Middle frontal gyrus (tissue), 1 donor: Measurements from ENCODE around the gene SLC22A1.
"Not testable (repeated sequence)": the region's sequence is repeated elsewhere in the genome, so short reads cannot be mapped to it uniquely, and the experiment has no call there.

Experiments
- DNase-seq: peaks from one replicate; pipeline ENCODE4 v3.0.0-alpha.2; 2015; ENCODE audit warnings: low spot score; ENCODE audit errors: extremely low spot score

Gene SLC22A1

GRCh38 chr6:160093061-160093460 is 28.6 kb upstream of the SLC22A1 start:
- DNase-seq, result no peak

GRCh38 chr6:160093946-160094345 is 27.7 kb upstream of the SLC22A1 start:
- no peak for DNase-seq

- DNase-seq, result no peak
These were observed 26.3 kb upstream of the SLC22A1 start for GRCh38 chr6:160095146-160095845.

GRCh38 chr6:160101277-160102205 is 20.1 kb upstream of the SLC22A1 start:
- no peak for DNase-seq

GRCh38 chr6:160102399-160102798 is 19.2 kb upstream of the SLC22A1 start:
- DNase-seq, result no peak

- DNase-seq, result no peak
These were observed 18.4 kb upstream of the SLC22A1 start for GRCh38 chr6:160102956-160103824.

GRCh38 chr6:160103825-160104100 is 17.9 kb upstream of the SLC22A1 start:
- DNase-seq, result no peak

- DNase-seq, result no peak
These were observed 16.6 kb upstream of the SLC22A1 start for GRCh38 chr6:160104821-160105517.

GRCh38 chr6:160106010-160106409 is 15.6 kb upstream of the SLC22A1 start:
- no peak for DNase-seq

- no peak for DNase-seq
These were observed 14.9 kb upstream of the SLC22A1 start for GRCh38 chr6:160106701-160107100.

GRCh38 chr6:160108077-160108476 is 13.5 kb upstream of the SLC22A1 start:
- DNase-seq, result no peak

GRCh38 chr6:160110586-160111123 is 11.0 kb upstream of the SLC22A1 start:
- no peak for DNase-seq

GRCh38 chr6:160111806-160112205 is 9.8 kb upstream of the SLC22A1 start:
- DNase-seq, result no peak

- no peak for DNase-seq
These were observed 8.9 kb upstream of the SLC22A1 start for GRCh38 chr6:160112628-160113299.

GRCh38 chr6:160114536-160114935 is 7.1 kb upstream of the SLC22A1 start:
- DNase-seq, result not testable (repeated sequence)

GRCh38 chr6:160115421-160115820 is 6.2 kb upstream of the SLC22A1 start:
- no peak for DNase-seq

- DNase-seq, result no peak
These were observed 5.2 kb upstream of the SLC22A1 start for GRCh38 chr6:160116411-160116810.

GRCh38 chr6:160117137-160117536 is 4.5 kb upstream of the SLC22A1 start:
- no peak for DNase-seq

- DNase-seq, result no peak
These were observed 2.9 kb upstream of the SLC22A1 start for GRCh38 chr6:160118620-160119229.

GRCh38 chr6:160120087-160120486 is 1.5 kb upstream of the SLC22A1 start:
- no peak for DNase-seq
